Measurements from ENCODE around the gene RELA.

DNA sequence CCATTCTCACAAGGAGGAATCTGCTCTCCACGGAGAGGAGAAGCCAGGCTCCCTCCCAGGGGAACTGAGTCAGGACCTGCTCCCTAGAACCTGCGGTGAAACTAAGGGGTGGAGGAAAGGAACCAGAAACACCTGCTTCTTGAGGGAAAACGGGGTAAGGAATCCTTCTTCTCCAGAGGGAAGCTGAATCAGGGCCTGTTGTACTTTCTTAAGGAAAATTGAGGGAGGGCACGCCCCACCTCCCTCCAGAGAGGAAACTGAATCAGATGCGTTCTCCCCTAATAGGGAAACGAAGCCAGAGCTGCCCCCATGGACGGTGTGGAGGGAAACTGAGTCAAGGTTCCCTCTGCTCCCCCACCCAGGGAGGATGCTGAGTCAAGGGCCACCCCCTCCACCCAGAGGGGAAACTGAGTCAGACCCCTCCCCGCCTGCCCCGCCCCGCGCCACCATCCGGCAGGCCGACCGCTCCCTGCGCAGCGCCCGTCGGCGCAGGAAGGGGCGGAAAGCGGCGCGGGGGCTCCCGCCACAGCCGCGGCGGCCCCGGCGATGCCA lies 393 bp downstream of the RELA start:
- TF ChIP-seq REST (IDR thresholded peaks at IDR 0.05; ENCODE audit: unreplicated experiment) (no peak), ZNF331 (CRISPR knock-in tag; IDR thresholded peaks at IDR 0.05; ENCODE audit: low read depth) (no peak), POLR2AphosphoS5 (IDR thresholded peaks at IDR 0.05; ENCODE audit: low read depth) (no peak), EZH2phosphoT487 (IDR thresholded peaks at IDR 0.05; ENCODE audit: unreplicated experiment) (no peak)
- TF ChIP-seq, protein P1, sequence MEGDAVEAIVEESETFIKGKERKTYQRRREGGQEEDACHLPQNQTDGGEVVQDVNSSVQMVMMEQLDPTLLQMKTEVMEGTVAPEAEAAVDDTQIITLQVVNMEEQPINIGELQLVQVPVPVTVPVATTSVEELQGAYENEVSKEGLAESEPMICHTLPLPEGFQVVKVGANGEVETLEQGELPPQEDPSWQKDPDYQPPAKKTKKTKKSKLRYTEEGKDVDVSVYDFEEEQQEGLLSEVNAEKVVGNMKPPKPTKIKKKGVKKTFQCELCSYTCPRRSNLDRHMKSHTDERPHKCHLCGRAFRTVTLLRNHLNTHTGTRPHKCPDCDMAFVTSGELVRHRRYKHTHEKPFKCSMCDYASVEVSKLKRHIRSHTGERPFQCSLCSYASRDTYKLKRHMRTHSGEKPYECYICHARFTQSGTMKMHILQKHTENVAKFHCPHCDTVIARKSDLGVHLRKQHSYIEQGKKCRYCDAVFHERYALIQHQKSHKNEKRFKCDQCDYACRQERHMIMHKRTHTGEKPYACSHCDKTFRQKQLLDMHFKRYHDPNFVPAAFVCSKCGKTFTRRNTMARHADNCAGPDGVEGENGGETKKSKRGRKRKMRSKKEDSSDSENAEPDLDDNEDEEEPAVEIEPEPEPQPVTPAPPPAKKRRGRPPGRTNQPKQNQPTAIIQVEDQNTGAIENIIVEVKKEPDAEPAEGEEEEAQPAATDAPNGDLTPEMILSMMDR (conservative IDR thresholded peaks at IDR 0.05; ENCODE audit: low read depth in 2 of 2), result no peak
